Panc1 (cell line): ENCODE measurements around the gene FNDC8. TPM values are rescaled to one million over a fixed set of nuclear protein-coding genes. Genes with fewer than 3 reads are reported as not detected.

ENCODE experiments used
- ATAC-seq: fragments of 200-7000 bp; cut with Tn5 transposase; 2 replicates; pipeline ENCODE4 v1.9.1; 2020; ENCODE audit warnings: mild to moderate bottlenecking, moderate library complexity
- BruUV-seq: library from RNA; stranded (reverse); fragments of 400-500 nt; replicated peaks from 2 replicates; lab custom pipeline; 2021; lab: Mats Ljungman, UMichigan
- CTCF ChIA-PET: fragments of 300-600 bp; sonication (Branson Sonifier 250); formaldehyde crosslinking; loops from one replicate; lab custom pipeline; 2022; ENCODE audit warnings: antibody characterized with exemption; lab: Charles Lee
- POLR2A ChIA-PET: fragments of 300-600 bp; sonication (Branson Sonifier 250); formaldehyde crosslinking; loops from one replicate; lab custom pipeline; 2022; ENCODE audit warnings: antibody characterized with exemption; lab: Charles Lee
- DNase-seq: peaks from one replicate; pipeline ENCODE4 v3.0.0-alpha.2; 2010; ENCODE audit warnings: low read depth, low spot score
- H3K27ac ChIP-seq: 2 replicates; pipeline ENCODE4 v1.5.1; 2011; ENCODE audit warnings: mild to moderate bottlenecking, low read length, inconsistent platforms
- H3K27me3 ChIP-seq: fragments of 200-500 bp; sonication (Bioruptor generic); 2 replicates; pipeline ENCODE4 v1.6.0; 2014; ENCODE audit warnings: low read length, inconsistent platforms; ENCODE audit not compliant: control insufficient read depth, insufficient read depth
- H3K36me3 ChIP-seq: fragments of 200-500 bp; sonication (Bioruptor generic); 2 replicates; pipeline ENCODE4 v1.5.1; 2014; ENCODE audit warnings: inconsistent platforms, mild to moderate bottlenecking, low read length, moderate library complexity; ENCODE audit not compliant: control insufficient read depth, insufficient read depth
- H3K4me1 ChIP-seq: 2 replicates; pipeline ENCODE4 v1.5.1; 2011; ENCODE audit warnings: inconsistent platforms, mild to moderate bottlenecking, low read length, moderate library complexity; ENCODE audit not compliant: control insufficient read depth, insufficient read depth
- H3K4me3 ChIP-seq, 2 experiments: 2 replicates each; pipeline ENCODE4 v1.5.1; 2011 to 2012; ENCODE audit warnings: low read depth in 2 of 2, low read length in 2 of 2, mild to moderate bottlenecking in 2 of 2, inconsistent platforms in 1 of 2, moderate library complexity in 1 of 2
- H3K9me3 ChIP-seq: fragments of 200-500 bp; sonication (Bioruptor generic); 2 replicates; pipeline ENCODE4 v1.5.1; 2014; ENCODE audit warnings: low read depth, mild to moderate bottlenecking, inconsistent platforms, low read length, moderate library complexity; ENCODE audit not compliant: control insufficient read depth, insufficient read depth
- CTCF ChIP-seq: fragments of 450-650 bp; IDR thresholded peaks from 2 replicates; pipeline ENCODE4 v1.5.1; 2017; ENCODE audit warnings: mild to moderate bottlenecking
- POLR2AphosphoS5 ChIP-seq: IDR thresholded peaks from 2 replicates; pipeline ENCODE4 v1.6.1; 2012; ENCODE audit warnings: mild to moderate bottlenecking, low read depth, low read length, moderate library complexity
- SIN3A ChIP-seq: IDR thresholded peaks from 2 replicates; pipeline ENCODE4 v1.6.1; 2012; ENCODE audit warnings: low read depth, mild to moderate bottlenecking, low read length, moderate library complexity, borderline replicate concordance; ENCODE audit not compliant: insufficient read depth
- TCF7L2 ChIP-seq: IDR thresholded peaks from 2 replicates; pipeline ENCODE4 v1.6.1; 2011; ENCODE audit warnings: mild to moderate bottlenecking, low read depth, low read length, inconsistent platforms
- in situ Hi-C: cut with HindIII; loops from 2 replicates; pipeline ENCODE4 v1.10.0; 2016; ENCODE audit warnings: low sequenced_read_pairs, low pct_unique_long_range_greater_than_20kb
- intact Hi-C: fragments of 100-400 bp; cut with micrococcal nuclease; formaldehyde crosslinking; loops from one replicate; pipeline ENCODE4 v1.10.0; 2022; ENCODE audit not compliant: unreplicated experiment
- total RNA-seq: library from RNA; stranded (reverse); gene quantifications from one replicate; pipeline ENCODE4 v1.2.1, GENCODE V29; 2021; ENCODE audit not compliant: unreplicated experiment
- TF ChIP-seq, protein P1 (sequence below), 2 experiments: IDR thresholded peaks; 2 replicates each; pipeline ENCODE4 v1.6.1; 2011 to 2012; ENCODE audit warnings: low read depth in 2 of 2, control low read depth in 1 of 2, low read length in 1 of 2, mild to moderate bottlenecking in 1 of 2, moderate library complexity in 1 of 2; ENCODE audit not compliant: insufficient read depth in 1 of 2

The FNDC8 gene
- total RNA-seq, 1 experiment from 2014 or later: not detected

DNA sequence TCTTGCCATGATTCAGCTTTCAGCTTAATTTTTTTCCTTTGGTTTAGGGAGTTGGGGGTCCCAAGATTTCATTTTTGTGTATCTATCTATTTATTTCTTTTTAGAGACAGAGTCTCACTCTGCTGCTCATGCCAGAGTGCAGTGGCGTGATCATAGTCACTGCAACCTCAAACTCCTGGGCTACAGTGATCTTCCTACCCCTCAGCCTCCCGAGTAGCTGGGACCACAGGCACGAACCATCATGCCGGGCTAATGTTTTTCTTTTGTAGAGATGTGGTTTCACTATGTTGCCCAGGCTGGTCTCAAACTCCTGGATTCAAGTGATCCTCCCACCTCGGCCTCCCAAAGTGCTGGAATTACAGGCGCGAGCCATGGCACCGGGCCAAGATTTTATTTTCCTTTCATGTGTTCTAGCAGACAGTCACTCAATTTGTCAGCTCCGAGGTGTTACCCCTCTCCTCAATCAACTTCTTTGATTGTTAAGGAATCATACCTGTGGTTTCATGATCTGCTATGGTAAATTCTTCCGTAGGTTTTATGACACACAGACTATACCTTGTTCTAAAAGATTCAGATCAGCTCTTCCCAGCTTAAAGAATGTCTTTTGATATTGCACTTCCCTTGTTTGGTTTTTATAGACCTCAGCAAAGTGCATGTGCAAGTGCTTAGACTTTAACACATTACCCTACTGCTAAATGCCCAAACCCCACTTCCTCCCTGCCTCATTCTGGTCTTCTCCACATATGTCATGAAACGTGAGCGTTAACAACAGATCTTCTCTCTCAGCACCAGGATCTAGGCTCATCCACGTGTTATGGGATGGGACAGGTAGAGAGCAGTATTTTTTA is 39.2 kb downstream of the FNDC8 start:
- ChIA-PET POLR2A (no interaction called here), CTCF (no interaction called here)
- Histone ChIP-seq H3K27me3 (peaks cover 5% of the 10 kb centered on the region; the same call in 1 of the 2 replicates), H3K36me3 (no peaks in the 10 kb centered on the region), H3K4me1 (no peaks in the 10 kb centered on the region), H3K27ac (no peak overlapping the region), H3K4me3 (no peak overlapping the region), H3K9me3 (no peaks in the 10 kb centered on the region)
- no peak for ATAC-seq
- intact Hi-C loops (no loop called here), in situ Hi-C loops (no loop called here)
- TF ChIP-seq CTCF: no peak
- no peak for TF ChIP-seq TCF7L2
- no peak for TF ChIP-seq SIN3A
- TF ChIP-seq POLR2AphosphoS5: no peak
- TF ChIP-seq, protein P1, sequence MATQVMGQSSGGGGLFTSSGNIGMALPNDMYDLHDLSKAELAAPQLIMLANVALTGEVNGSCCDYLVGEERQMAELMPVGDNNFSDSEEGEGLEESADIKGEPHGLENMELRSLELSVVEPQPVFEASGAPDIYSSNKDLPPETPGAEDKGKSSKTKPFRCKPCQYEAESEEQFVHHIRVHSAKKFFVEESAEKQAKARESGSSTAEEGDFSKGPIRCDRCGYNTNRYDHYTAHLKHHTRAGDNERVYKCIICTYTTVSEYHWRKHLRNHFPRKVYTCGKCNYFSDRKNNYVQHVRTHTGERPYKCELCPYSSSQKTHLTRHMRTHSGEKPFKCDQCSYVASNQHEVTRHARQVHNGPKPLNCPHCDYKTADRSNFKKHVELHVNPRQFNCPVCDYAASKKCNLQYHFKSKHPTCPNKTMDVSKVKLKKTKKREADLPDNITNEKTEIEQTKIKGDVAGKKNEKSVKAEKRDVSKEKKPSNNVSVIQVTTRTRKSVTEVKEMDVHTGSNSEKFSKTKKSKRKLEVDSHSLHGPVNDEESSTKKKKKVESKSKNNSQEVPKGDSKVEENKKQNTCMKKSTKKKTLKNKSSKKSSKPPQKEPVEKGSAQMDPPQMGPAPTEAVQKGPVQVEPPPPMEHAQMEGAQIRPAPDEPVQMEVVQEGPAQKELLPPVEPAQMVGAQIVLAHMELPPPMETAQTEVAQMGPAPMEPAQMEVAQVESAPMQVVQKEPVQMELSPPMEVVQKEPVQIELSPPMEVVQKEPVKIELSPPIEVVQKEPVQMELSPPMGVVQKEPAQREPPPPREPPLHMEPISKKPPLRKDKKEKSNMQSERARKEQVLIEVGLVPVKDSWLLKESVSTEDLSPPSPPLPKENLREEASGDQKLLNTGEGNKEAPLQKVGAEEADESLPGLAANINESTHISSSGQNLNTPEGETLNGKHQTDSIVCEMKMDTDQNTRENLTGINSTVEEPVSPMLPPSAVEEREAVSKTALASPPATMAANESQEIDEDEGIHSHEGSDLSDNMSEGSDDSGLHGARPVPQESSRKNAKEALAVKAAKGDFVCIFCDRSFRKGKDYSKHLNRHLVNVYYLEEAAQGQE (IDR thresholded peaks at IDR 0.05; ENCODE audit: insufficient read depth in 1 of 2, low read depth in 2 of 2, low read length in 1 of 2): no peak
- no peak for DNase-seq
- BruUV-seq: no TSS peak

- DNase-seq (no peak), ATAC-seq (no peak)
- in situ Hi-C loops: no loop called here
- Histone ChIP-seq H3K4me3 (no peak overlapping the region), H3K27me3 (peaks cover 5% of the 10 kb centered on the region; the same call in 1 of the 2 replicates), H3K4me1 (no peaks in the 10 kb centered on the region), H3K36me3 (no peaks in the 10 kb centered on the region), H3K9me3 (no peaks in the 10 kb centered on the region), H3K27ac (no peak overlapping the region)
- ChIA-PET POLR2A (no interaction called here), CTCF (no interaction called here)
- TF ChIP-seq TCF7L2: no peak
- no peak for TF ChIP-seq CTCF
- TF ChIP-seq, protein P1 (IDR thresholded peaks at IDR 0.05; ENCODE audit: insufficient read depth in 1 of 2, low read depth in 2 of 2, low read length in 1 of 2): no peak
- no peak for TF ChIP-seq POLR2AphosphoS5
- no peak for TF ChIP-seq SIN3A
- no TSS peak for BruUV-seq
- intact Hi-C loops: no loop called here
These were observed 39.9 kb downstream of the FNDC8 start for GRCh38 chr17:35161281-35161761.
